Dermis microvascular lymphatic vessel endothelial cell (primary cell): Measurements from ENCODE around the gene ANK2. TPM values are rescaled to one million over a fixed set of nuclear protein-coding genes. Genes with fewer than 3 reads are reported as not detected.
"Not testable (repeated sequence)": the region's sequence is repeated elsewhere in the genome, so short reads cannot be mapped to it uniquely, and the experiment has no call there.

Experiments used
- DNase-seq, 2 donors: peaks; one replicate each; pipeline versions ENCODE4 v3.0.0 to v3.0.0-alpha.2; 2010; ENCODE audit warnings: low read depth in 2 of 2
- total RNA-seq: library from RNA; depleted of rRNA; stranded (reverse); fragments of >200 nt; gene quantifications from 2 replicates; pipeline ENCODE4 v1.2.1, GENCODE V29; 2014

ANK2 gene
- total RNA-seq, 1 donor from 2014 or later: 72.4 TPM

DNA sequence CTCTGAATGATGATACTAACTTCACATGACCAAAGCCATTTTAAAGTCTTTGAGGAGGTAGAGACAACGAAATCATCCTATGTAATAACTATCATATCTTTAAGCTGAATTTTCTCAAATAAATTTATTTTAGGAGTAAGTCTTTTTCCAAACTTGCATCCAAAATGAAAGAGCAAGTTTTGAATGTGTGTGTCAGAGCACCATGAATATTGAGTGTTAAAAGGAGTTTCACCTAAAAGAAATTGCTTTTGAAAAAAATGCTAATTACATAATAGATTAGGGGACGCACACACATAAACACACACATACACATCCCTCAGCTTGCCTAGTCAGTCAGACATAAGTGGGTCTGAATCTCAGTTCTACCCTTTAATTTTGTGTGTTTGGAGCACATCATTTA is 1.9 kb downstream of the ANK2 start:
- DNase-seq: no peak

- DNase-seq: no peak
Measured at GRCh38 chr4:113052379-113052951, 3.0 kb downstream of the ANK2 start.

DNA sequence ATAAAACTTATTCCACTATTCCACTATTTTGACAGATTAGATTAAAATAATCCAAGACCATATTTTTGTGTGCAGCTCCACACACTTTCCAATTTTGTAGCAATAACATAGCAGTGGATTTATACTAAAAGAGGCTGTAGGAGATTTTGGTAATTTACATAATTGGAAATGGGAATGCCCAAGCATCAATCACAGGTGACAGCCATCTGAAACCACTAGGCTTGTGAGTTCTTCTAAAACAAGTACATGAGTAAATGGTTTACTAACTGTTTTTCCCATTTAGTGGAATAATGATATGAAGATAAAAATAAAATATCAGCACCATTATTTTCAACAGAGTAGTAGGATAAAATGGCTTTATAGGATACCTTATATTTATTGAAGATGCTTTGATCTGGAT is 4.4 kb downstream of the ANK2 start:
- DNase-seq: no peak

GRCh38 chr4:113056318-113056717 is 6.9 kb downstream of the ANK2 start:
- no peak for DNase-seq

DNA sequence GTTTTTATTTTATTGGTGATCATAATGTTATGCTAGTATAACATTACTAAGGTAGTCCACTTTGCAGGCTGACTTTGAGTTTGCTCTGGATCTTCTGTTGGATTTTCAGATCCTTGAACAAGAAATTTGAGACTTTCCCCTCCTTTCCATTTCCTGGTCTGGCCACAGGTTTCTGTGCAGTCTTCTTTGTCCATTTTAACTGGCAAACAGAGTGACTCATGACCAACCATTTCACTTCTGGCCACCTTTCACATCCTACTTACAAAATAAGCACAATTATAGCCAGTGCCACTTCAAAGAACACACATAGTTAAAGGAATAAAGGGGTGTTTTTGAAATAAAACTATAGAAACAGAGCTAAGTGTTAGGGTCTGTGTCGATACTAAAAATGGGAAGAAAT is 8.4 kb downstream of the ANK2 start:
- no peak for DNase-seq

DNA sequence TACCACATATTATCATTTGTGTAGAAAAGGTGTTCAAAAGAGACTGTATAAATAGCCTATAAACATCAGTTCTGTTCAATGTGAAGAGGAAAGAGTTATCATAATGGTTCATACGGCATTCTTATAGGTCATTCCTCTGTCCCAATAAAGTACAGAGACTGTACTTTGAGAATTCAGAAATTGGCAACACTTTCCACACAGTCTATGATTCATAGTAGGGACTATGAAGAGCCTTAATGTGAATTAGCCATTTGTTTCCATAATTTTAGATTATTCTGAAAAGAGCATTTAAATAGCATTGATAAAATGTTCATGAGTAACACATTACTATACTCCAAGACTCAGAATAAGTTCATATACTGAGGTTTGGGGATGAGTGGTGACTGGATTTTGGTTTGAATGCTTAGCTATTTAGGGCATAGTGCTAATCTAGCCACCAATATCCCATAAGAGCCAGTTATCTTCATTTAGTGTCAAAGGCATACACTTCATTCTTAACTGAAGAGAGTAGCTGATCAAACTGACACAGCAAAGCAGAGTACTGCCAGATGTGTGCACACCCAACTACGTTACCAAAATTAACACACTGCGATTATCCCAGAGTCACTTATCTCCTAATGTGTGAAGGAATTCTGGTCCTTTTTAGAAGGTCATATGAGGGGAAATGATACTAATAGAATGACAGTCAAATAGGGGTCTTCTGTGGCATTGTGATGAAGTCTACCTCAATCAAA is 10.2 kb downstream of the ANK2 start:
- DNase-seq: no peak

DNA sequence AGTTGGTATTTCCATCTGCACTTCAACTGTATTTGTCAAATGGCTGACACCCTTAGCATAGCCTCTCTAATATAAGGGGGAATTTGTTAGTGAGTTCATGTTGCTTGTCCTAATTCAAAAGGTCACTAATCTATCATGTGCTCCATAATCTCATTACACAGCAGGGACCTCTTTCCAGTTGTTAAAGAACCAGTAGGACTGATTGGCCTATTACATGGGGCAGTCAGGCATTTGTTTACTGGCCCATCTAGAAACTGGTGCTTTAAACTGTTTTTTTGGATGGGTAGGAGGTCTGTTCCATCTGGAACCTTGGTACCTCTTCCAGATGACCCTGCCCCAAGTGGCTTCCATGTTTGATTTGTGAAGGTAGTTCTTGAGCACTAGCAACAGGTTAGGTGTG is 11.4 kb downstream of the ANK2 start:
- DNase-seq: no peak

- DNase-seq: no peak
Measured at GRCh38 chr4:113064244-113064643, 14.8 kb downstream of the ANK2 start.

GRCh38 chr4:113065629-113066028 is 16.2 kb downstream of the ANK2 start:
- no peak for DNase-seq

DNA sequence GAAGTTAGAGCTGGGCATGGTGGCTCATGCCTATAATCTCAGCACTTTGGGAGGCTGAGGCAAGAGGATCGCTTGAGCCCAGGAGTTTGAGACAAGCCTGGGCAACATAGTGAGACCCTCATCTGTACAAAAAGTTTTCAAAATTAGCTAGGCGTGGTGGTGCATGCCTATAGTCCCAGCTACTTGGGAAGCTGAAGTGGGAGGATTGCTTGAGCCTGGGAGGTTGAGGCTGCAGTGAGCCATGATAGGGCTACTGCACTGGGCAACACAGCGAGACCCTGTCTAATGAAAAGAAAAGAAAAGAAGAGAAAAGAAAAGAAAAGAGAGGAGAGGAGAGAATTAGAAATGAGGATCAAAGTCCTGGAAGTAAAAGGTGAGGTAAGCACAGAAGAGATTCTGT is 19.3 kb downstream of the ANK2 start:
- DNase-seq: not testable (repeated sequence)

DNA sequence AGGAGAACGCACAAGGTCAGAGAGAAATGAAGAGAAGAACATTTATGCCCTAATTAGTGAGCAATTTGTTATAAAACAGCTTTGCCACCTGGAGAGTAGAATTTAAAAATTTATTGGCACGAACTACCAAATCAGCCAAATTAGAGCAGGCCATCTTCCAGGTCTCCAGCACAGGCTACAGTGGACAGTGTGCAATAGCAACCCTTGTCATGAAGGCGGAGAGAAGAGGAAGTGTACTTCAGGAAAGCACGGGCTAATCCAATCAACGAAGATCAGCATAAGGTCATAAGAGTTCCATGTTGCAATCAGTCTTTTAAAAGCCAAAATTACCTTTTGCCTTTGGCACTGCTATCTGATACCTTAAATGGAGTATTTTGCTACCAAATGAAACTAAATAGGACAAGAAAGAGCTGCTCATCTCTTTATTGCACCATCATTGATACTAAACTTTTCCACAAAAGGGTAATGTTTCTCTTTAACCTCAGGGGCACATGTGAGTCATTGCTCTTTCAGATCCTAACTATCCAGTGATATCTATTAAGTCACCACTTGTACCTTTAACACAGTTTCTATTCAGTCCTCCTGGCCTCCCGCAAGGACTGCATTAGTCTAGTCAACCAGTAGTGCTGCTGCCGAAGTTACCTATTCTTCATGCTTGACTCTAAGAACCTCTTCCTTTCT is 19.9 kb downstream of the ANK2 start:
- no peak for DNase-seq

GRCh38 chr4:113070755-113071154 is 21.3 kb downstream of the ANK2 start:
- no peak for DNase-seq

GRCh38 chr4:113071274-113071673 is 21.8 kb downstream of the ANK2 start:
- DNase-seq: no peak

GRCh38 chr4:113071805-113072204 is 22.4 kb downstream of the ANK2 start:
- no peak for DNase-seq

- no peak for DNase-seq
Measured at GRCh38 chr4:113073451-113074005, 24.1 kb downstream of the ANK2 start.

- no peak for DNase-seq
Measured at GRCh38 chr4:113077575-113077974, 28.1 kb downstream of the ANK2 start.

DNA sequence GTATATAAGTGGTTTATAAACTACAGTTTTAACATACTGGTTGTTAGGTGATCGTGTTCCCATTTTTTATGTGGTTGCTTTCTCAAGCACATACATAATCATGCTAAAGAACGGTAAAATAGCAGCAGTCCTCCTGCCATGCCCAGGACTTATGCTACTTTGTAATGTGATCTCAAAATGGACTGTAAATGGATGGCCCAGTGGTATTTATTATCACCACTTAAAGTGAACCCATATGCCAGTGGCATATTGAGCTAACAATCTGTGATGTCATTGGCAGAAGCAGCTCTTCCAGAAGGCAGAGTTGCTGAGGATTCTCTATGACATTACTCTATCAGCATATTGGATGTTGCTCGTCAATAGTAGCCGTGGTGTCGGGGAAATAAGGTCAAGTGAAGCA is 28.6 kb downstream of the ANK2 start:
- no peak for DNase-seq

DNA sequence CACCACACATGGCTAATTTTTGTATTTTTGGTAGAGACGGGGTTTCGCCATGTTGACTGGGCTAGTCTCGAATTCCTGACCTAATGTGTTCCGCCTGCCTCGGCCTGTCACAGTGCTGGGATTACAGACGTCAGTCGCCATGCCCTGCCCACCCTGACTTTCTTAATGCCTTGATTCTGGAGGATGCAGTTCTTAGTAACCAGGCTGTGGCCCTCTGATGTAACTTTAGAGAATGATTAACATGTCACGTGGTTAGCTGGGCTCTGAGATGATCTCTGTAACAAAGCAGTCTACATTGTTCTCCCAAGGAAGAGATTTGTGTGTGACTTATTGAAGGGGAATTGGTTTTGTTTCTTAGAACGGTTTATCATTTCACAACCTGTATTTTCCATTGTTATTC is 30.6 kb downstream of the ANK2 start:
- DNase-seq: no peak

DNA sequence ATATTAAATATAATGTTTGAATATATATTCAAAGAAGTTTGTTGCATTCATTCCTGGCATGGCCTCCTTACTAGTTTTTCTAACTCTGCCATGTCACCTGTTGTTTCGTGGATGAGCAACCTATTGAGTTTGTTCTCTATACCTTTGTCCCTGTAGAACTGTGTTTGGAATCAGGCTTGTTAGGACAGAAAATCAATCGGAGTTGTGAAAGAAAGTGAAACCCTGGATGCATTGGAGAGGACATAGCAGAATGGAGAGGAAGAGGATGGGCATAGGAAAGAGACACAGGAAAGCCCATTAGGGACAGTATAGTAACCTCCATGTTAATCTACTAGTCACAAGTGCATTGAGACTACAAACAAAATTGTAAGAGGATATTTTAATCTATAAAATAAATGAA is 31.2 kb downstream of the ANK2 start:
- no peak for DNase-seq

- DNase-seq: no peak
Measured at GRCh38 chr4:113083346-113083745, 33.9 kb downstream of the ANK2 start.

GRCh38 chr4:113086172-113086695 is 36.8 kb downstream of the ANK2 start:
- no peak for DNase-seq

DNA sequence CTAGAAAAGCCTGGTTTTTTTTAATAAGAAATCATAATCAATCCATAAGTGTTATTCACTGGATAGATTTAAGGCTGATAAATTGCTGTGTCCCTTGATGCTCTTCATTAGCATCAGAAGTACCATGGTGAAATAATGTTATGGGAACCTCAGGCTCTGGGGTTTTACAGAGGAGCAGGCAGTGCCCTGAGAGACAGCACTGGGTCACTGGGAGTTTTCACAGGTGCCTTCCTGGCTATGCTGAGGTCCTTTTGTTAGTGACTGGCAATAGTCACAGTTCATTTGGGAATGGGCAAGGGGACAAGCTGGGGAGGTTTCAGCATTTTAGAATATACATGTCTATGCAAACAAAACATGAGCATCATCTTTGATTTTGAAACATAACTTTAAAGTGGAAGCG is 38.6 kb downstream of the ANK2 start:
- DNase-seq: no peak
